ENCODE data around the gene ZCCHC2. TPM values are rescaled to one million over a fixed set of nuclear protein-coding genes. Genes with fewer than 3 reads are reported as not detected.

ZCCHC2 gene
- total and polyA plus RNA-seq, 2 of the 4 experiments (the other 2 are of a cell fraction), result 3.2 to 3.6 TPM

DNA sequence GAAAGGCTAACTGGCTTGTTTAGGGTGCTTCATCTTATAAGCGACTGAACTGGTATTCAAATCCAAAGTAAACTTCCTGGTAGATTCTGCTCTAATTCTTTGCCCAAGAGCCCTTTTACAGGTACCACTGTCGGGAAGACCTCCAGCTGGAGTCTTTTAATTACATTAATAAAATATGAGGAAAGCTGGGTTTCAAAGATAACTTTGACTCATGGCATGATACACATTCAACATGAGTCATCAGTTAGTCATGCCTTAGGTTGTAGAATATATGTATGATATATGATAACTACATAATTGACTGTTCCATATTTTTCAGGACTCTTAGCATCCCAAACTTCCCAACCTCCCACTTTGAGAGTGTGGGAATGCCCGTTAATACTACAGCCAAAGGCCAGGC is 32.3 kb downstream of the ZCCHC2 start:
- peak; percentile 82 for TF ChIP-seq FOS (IDR thresholded peaks at IDR 0.05; ENCODE audit: low read depth, low read length)
- TF ChIP-seq RCOR1 (IDR thresholded peaks at IDR 0.05; ENCODE audit: insufficient replicate concordance, low read length), result no peak
- TF ChIP-seq ELK1 (IDR thresholded peaks at IDR 0.05; ENCODE audit: borderline replicate concordance, low read depth, low read length), result no peak
- TF ChIP-seq CEBPB (IDR thresholded peaks at IDR 0.05; ENCODE audit: low read depth, low read length), result no peak
- no peak for TF ChIP-seq MAFK (IDR thresholded peaks at IDR 0.05; ENCODE audit: low read depth, low read length)
- TF ChIP-seq NFE2L2 (IDR thresholded peaks at IDR 0.05; ENCODE audit: low read depth, low read length), result no peak
- no peak for TF ChIP-seq MXI1 (IDR thresholded peaks at IDR 0.05; ENCODE audit: borderline replicate concordance, low read depth, low read length)
- H3K9ac ChIP-seq (ENCODE audit: low read depth, low read length), result no peak overlapping the region
- H3K56ac ChIP-seq (ENCODE audit: extremely low read depth, insufficient read depth, low read length), result no peak overlapping the region
- H3K4me3 ChIP-seq (ENCODE audit: insufficient read depth, low read depth, low read length), result no peak overlapping the region
- in situ Hi-C loops (cut with MboI; ENCODE audit: low sequenced_read_pairs) (loop anchor here (25.0 kb wide), 1 partner anchor 268 kb away; no protein-coding TSS in a partner anchor), dilution Hi-C loops (cut with HindIII; ENCODE audit: low sequenced_read_pairs, unreplicated experiment) (no loop called here), intact Hi-C loops (cut with micrococcal nuclease) (no loop called here)
- no peak overlapping the region for H2AK9ac ChIP-seq (replicated peaks; ENCODE audit: low read depth, low read length, poor library complexity)
- H3K23ac ChIP-seq (ENCODE audit: low read depth, low read length), result no peak overlapping the region
- peaks cover 2% of the 10 kb centered on the region; the same call in 1 of the 2 replicates for H3K9me1 ChIP-seq (ENCODE audit: insufficient read depth, low read length)
- H3K27ac ChIP-seq (ENCODE audit: insufficient read depth, low read length), result no peak overlapping the region
- H2BK120ac ChIP-seq (ENCODE audit: low read depth, low read length), result no peak overlapping the region
- no peak overlapping the region for H2BK5ac ChIP-seq (ENCODE audit: low read depth, low read length, poor library complexity, severe bottlenecking)
- no peaks in the 10 kb centered on the region for H4K20me1 ChIP-seq (ENCODE audit: insufficient read depth, low read length)
- H2AFZ ChIP-seq (replicated peaks; ENCODE audit: low read length, poor library complexity), result no peak overlapping the region
- no peaks in the 10 kb centered on the region for H3K79me1 ChIP-seq (ENCODE audit: low read depth in 1 of 2, low read length in 2 of 2)
- DNase-seq (peak; percentile 77), ATAC-seq (ENCODE audit: low read depth) (peak; percentile 46; the same call in 1 of the 2 replicates)
- H4K5ac ChIP-seq (ENCODE audit: low read depth, low read length), result no peak overlapping the region
- H3K27me3 ChIP-seq (ENCODE audit: control insufficient read depth, insufficient read depth, low read length), result no peaks in the 10 kb centered on the region
- peaks cover 15% of the 10 kb centered on the region for H3K36me3 ChIP-seq (ENCODE audit: control insufficient read depth, insufficient read depth, low read length)
- no peak overlapping the region for H2BK20ac ChIP-seq (ENCODE audit: low read depth, low read length)
- ChIA-PET CTCF (no interaction called here), POLR2A (ENCODE audit: unreplicated experiment) (no interaction called here)
- H4K91ac ChIP-seq (ENCODE audit: insufficient read depth, low read depth, low read length), result no peak overlapping the region
- no peak overlapping the region for H2AK5ac ChIP-seq (ENCODE audit: low read depth, low read length)
- WGBS, 2 experiments (ENCODE audit: extremely low coverage in 2 of 2, insufficient read length in 1 of 2), result no CpG with 5 or more reads among the region's 3 CpGs
- no peak overlapping the region for H3K18ac ChIP-seq (ENCODE audit: low read depth, low read length)
- no TSS peak for BruUV-seq (replicated peaks)
- no peak overlapping the region for H2BK15ac ChIP-seq (ENCODE audit: low read depth, low read length)
- no peaks in the 10 kb centered on the region for H3K9me3 ChIP-seq (ENCODE audit: control insufficient read depth, insufficient read depth, low read length)
- no peak overlapping the region for H4K8ac ChIP-seq (ENCODE audit: low read depth in 2 of 2, low read length in 2 of 2)
- H3K4ac ChIP-seq (ENCODE audit: low read depth, low read length), result no peak overlapping the region
- no peak overlapping the region for H3K14ac ChIP-seq (replicated peaks; ENCODE audit: low read depth, low read length)
- 0 out of 2 replicates have a peak, but pooled peaks cover 2% of the 10 kb centered on the region for H3K4me1 ChIP-seq (ENCODE audit: control insufficient read depth, insufficient read depth, low read length)
- H3K4me2 ChIP-seq (ENCODE audit: low read depth, low read length), result no peak overlapping the region

Data from IMR-90 (cell line).